Stimulated activated CD4-positive, alpha-beta T cell treated with anti-CD3 and anti-CD28 coated beads, Interleukin-1b, Interleukin-23, amount 100 ng/mL, for 48 hours (primary cell): ENCODE measurements around the gene ARHGAP18.

ENCODE experiments used
- DNase-seq: peaks from one replicate; pipeline ENCODE4 v3.0.0-alpha.2; 2020

ARHGAP18 gene

GRCh38 chr6:129709769-129710449 is at the start of gene ARHGAP18:
Gene ARHGAP18 (minus strand): TSS chr6:129710177. CDS start chr6:129710136, 41 bp downstream.
- DNase-seq: peak; percentile 73

- DNase-seq: no peak
These were observed 45.8 kb upstream of the ARHGAP18 start for GRCh38 chr6:129755787-129756186.

- no peak for DNase-seq
These were observed 44.8 kb upstream of the ARHGAP18 start for GRCh38 chr6:129754750-129755149.

DNA sequence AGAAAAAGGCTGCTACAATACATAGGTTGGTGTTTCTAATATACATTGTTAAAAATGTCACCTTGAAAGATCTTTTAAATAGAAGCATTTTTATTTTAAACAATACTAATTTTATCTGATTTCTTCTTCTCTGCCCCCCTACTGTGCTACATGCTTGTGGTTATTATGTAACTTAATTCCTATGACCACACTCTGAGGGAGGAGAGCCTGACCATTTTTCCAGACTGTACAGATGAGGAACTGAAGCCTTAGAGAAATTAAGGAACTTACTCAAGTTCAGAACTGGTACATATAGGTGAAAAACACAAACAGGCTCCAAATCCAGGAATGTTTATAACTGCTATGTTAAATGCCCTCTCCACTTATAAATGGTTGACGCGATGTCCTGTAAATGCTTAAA is 43.4 kb upstream of the ARHGAP18 start:
- DNase-seq: no peak

DNA sequence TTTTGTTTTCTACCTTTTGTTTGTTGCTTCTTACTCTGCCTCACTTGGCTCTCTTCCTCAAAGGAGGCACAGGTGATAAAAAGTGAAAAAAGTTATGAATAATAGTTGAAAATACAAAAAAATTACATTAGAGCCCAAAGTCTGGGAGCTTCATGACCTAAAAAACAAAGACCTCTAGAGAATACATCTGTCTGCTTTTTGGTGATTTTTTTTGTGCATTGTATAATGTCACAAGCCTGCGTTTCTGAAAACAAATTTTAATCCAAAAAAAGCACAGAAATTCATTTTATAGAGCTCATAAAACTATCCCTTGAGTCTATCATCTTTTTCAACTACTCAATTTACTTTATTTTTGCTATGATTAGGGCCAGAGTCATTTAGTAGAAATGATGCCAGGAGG is 41.4 kb upstream of the ARHGAP18 start:
- no peak for DNase-seq

- DNase-seq: no peak
These were observed 40.4 kb upstream of the ARHGAP18 start for GRCh38 chr6:129750360-129750759.

DNA sequence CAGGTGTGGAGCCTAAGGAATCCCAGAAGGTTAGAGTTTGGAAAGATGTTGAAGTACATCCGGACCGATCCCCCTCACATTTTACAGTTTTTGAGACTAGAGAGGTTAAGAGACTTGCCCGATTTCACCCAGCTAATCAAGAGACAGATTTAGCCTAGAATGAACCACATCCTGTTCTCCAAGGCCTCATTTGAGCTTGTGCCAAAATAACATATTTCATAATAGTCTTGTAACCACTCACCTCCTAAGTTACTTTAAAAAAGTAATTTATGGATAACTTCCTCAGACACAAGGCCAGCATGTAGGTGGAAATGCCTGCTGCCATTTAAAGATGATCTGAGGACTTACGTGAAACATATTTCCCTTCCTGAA is 39.8 kb upstream of the ARHGAP18 start:
- no peak for DNase-seq

DNA sequence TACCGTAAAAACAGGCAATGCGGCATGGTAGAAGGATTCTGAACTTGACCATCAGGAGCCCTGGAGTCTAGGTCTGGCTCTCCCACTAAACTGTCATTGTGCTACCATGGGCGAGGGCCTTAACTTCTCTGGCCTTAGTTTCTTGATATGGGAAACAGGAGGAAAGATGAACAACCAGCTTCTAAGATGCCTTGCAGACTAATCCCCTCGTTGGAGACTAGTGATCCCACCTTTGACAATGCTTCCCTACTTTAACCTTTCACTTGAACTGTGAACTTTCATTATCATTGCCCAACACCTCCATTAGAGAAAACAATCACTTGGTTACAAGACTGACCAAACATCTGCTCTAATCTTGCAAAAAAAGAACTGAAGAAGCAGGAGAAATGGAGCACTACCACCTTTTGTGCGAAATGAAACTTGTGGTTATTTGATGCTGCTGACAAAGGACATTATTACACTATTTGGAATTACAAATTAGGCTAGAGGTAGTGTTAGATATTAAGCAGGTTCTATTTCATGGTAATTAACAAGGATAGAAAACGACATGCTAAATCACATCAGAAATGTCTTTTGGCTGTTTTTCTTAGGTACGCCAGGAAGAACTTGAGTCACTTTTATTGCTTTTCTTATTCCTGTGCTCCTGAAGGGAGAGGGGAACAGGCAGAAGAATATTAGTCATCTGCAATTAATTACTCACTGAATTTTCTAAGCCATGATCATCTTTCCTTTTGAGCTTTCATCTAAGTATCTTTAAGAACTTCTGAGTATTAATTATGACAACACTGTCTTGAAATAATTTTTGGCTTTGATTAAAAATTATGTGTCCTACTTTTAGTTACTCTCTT is 39.1 kb upstream of the ARHGAP18 start:
- DNase-seq: no peak

- DNase-seq: peak; percentile 67
These were observed 38.4 kb upstream of the ARHGAP18 start for GRCh38 chr6:129748212-129748900.

- DNase-seq: no peak
These were observed 37.7 kb upstream of the ARHGAP18 start for GRCh38 chr6:129747588-129748112.

DNA sequence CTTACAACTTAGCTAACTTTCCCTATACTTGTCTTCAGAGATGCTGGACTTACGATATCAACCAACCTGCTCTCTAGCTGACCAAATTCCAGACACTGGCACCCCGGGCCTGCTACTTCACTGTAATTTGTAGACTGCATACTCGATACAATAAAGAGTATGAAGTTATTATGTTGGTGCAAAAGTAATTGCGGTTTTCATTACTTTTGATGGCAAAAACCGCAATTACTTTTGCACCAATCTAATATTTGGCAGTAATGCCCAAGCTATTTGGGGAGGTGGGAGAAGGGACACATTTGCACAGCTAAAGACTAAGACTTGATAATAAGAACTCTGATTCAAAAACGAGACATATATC is 34.9 kb upstream of the ARHGAP18 start:
- no peak for DNase-seq

- no peak for DNase-seq
These were observed 34.4 kb upstream of the ARHGAP18 start for GRCh38 chr6:129744201-129744879.

- DNase-seq: no peak
These were observed 30.0 kb upstream of the ARHGAP18 start for GRCh38 chr6:129740013-129740412.

DNA sequence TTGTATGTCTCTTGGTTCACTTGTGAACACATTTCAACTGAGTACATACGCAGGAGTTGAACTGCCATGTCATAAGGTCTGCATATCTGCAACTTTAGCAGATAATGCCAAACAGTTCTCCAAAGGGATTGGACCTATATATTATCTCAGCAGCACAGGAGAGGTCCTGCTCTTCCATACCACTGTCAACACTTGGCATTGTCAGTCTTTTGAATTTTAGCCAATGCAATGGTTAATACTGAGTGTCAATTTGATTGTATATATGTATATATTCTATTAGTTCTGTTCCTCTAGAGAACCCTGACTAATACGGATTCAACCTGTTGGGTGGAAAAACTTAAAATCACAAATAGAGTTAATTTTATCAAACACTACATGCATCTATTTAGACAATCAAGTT is 26.1 kb upstream of the ARHGAP18 start:
- DNase-seq: no peak

DNA sequence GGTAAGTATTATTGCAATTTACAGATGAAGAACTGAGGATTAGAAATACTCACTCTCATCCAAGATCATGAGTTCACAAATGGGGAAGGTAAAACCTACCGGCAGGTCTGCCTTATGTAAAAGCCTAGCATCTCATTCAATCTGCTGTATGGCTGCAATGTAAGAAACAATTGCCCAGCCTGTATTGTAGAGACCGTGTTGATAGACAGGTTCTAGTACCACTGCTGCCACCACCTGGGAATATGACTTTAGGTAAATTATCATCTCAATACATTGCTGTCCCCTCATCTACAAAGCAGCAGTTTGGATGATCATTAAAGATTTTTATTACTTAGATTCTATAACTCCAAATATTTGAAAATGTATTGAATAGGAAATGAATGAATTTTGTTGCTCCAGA is 23.3 kb upstream of the ARHGAP18 start:
- DNase-seq: no peak

GRCh38 chr6:129732542-129732941 is 22.6 kb upstream of the ARHGAP18 start:
- no peak for DNase-seq

DNA sequence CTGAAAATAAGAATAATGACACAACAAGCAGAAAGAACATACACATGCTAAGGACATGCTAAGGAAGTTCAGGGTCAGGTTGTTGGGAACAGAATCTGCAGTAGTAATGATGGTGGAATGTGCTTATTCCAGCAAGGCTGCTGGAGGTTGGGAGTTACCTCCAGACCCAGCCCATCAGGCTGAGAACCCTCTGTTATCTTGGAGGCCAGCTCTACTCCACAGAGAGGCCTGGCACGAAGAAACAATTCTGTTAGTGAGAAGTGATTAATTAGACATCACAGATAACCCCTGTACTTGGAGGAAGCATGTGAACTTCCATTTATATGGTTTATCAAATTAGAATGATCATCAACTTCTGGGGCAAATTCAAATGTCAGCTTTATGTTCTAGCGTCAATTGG is 22.1 kb upstream of the ARHGAP18 start:
- no peak for DNase-seq

DNA sequence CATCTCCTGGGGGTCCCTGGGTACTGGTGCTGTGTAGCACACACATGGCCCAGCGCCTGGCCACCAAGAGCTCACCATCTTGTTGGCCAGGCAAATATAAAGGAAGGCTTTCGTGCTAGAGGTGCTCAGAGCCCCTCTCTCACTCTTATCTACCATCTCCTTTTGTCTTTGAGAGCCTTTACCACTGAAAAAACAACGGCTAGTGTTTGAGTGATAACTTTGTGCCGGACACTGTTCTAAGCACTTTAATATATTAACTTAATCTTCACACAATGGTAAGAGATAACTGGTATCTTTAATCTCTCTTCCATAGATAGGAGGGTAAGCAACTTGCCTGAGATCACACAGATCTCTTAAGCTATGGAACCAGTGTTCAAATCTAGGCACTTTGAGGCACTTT is 21.5 kb upstream of the ARHGAP18 start:
- DNase-seq: no peak

- no peak for DNase-seq
These were observed 20.6 kb upstream of the ARHGAP18 start for GRCh38 chr6:129730477-129731165.

DNA sequence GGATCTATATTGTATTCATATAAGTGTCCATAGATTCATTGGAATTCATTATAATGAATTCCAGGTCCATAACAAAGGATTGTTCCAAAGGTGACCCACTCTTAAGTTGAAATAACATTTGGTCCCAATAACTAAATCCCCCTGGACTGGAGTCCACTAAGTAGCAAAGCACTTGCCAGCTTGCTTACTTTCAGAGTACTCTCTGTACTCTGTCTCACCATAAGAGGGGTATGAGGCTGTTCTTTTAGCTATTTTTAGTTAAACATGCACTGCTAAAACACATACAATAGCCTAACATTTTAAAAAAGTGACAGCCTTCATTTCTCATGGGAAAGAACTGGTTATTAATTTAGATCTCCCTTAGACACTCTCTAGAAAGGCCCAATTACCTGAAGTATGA is 16.7 kb upstream of the ARHGAP18 start:
- DNase-seq: no peak

- no peak for DNase-seq
These were observed 15.4 kb upstream of the ARHGAP18 start for GRCh38 chr6:129725341-129725740.

GRCh38 chr6:129719692-129720091 is 9.7 kb upstream of the ARHGAP18 start:
- DNase-seq: no peak
